AG04449 (cell line): ENCODE data around the gene UHRF2.

Source experiments
- CTCF ChIA-PET: fragments of 350-600 bp; formaldehyde crosslinking; extraction: SDS; loops from one replicate; lab custom pipeline; 2021; ENCODE audit warnings: antibody characterized with exemption; lab: Yijun Ruan, JAX
- POLR2A ChIA-PET: fragments of 400-600, 350-600 bp; formaldehyde crosslinking; extraction: SDS; loops from one replicate; lab custom pipeline; 2020; ENCODE audit warnings: antibody characterized with exemption, inconsistent platforms; lab: Yijun Ruan, JAX
- DNase-seq: peaks from one replicate; pipeline ENCODE4 v3.0.0-alpha.2; 2010; ENCODE audit warnings: low read depth, low spot score
- H3K4me3 ChIP-seq: 2 replicates; pipeline ENCODE4 v1.5.1; 2011; ENCODE audit warnings: low read depth, mild to moderate bottlenecking, control low read depth, low read length
- TF ChIP-seq, protein P1 (sequence below): IDR thresholded peaks from one replicate; pipeline ENCODE4 v1.5.1; 2011; ENCODE audit warnings: mild to moderate bottlenecking, moderate library complexity, low read length, control low read depth, inconsistent platforms; ENCODE audit not compliant: insufficient read depth; ENCODE audit errors: missing control alignments

The UHRF2 gene

DNA sequence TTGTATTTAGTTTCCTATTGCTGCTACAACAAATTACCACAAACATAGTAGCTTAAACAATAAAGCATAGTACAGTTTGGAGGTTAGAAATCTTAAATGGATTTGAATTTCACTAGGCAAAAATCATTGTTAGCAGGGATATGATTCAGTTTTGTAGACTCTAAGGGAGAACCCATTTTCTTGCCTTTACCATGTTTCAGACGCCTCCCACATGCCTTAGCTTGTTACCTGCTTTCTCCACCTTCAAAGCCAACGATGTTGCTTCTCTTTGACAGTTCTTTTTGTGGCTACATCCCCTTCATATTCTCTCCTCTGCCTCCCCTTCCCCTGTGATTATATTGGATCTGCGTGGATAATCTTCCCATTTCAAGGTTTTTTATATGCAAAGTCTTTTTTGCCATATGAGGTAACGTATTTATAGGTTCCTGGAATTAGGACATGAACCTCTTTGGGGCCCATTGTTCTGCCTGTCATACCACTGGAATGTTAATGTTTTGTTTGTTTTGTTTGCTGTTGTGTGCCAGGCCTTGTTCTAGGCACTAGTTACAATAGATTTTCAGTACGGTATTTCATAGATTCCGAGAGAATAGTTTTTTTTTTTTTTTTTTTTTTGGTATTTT, 54.1 kb downstream of the UHRF2 start:
- no peak overlapping the region for H3K4me3 ChIP-seq
- CTCF ChIA-PET: interaction anchor here (2.0 kb wide), 1 partner anchor 114 kb away, joined by 6 read pairs; no protein-coding TSS in a partner anchor
- TF ChIP-seq, protein P1, sequence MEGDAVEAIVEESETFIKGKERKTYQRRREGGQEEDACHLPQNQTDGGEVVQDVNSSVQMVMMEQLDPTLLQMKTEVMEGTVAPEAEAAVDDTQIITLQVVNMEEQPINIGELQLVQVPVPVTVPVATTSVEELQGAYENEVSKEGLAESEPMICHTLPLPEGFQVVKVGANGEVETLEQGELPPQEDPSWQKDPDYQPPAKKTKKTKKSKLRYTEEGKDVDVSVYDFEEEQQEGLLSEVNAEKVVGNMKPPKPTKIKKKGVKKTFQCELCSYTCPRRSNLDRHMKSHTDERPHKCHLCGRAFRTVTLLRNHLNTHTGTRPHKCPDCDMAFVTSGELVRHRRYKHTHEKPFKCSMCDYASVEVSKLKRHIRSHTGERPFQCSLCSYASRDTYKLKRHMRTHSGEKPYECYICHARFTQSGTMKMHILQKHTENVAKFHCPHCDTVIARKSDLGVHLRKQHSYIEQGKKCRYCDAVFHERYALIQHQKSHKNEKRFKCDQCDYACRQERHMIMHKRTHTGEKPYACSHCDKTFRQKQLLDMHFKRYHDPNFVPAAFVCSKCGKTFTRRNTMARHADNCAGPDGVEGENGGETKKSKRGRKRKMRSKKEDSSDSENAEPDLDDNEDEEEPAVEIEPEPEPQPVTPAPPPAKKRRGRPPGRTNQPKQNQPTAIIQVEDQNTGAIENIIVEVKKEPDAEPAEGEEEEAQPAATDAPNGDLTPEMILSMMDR: no peak
- POLR2A ChIA-PET: no interaction called here
- DNase-seq: no peak

DNA sequence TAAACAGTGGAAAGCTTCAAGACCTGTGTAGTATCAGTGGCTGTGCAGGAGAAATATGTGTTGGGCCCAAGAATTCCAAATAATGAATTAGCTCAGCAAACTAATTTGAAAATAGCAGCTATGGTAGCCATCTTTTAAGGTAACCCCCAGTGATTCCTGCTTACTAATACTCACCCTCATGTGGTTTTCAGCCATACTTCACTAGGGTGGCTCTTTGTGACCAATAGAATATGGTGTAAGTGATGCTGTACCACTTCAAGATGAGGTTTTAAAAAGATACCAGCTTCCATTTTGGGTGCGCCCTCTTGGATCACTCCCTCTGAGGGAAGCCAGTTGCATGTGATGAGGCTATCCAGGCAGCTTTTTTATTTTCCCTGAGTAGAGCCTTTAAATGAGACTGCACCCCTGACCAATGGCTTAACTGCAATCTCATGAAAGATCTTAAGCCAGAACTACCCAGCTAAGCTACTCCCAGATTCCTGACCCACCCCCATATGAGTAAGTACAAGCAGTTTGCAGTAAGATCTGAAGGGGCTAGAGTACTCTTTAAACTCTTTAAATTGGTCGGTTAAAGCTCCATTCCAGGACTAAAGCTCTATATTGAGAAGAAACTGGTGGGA, 58.3 kb downstream of the UHRF2 start:
- TF ChIP-seq, protein P1: no peak
- ChIA-PET POLR2A (no interaction called here), CTCF (interaction anchor here (1.0 to 2.6 kb wide), 4 partner anchors 9 to 118 kb away, joined by 3 to 10 read pairs (median 4); no protein-coding TSS in a partner anchor)
- no peak overlapping the region for H3K4me3 ChIP-seq
- DNase-seq: no peak

DNA sequence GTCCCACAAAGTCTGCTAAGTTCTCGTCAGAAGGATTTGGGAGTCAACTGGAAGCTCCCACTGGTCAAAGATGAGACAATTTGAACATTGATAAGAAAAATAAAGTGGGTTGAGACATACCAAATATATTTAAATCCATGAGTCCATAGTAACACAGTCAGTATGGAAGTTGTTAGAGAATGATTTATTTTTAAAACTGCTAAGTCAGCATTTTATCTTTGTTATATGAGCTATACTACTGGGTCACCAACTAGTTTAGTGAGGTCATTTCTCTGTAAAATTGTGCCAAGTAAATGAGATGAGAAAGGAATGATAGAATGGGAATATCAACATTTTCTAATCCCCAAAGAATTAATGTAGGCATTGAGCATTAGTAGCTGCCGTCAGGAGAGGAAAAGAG, 60.2 kb downstream of the UHRF2 start:
- no peak for DNase-seq
- ChIA-PET POLR2A (no interaction called here), CTCF (interaction anchor here (1.6 kb wide), 1 partner anchor 15 kb away, joined by 4 read pairs; no protein-coding TSS in a partner anchor)

DNA sequence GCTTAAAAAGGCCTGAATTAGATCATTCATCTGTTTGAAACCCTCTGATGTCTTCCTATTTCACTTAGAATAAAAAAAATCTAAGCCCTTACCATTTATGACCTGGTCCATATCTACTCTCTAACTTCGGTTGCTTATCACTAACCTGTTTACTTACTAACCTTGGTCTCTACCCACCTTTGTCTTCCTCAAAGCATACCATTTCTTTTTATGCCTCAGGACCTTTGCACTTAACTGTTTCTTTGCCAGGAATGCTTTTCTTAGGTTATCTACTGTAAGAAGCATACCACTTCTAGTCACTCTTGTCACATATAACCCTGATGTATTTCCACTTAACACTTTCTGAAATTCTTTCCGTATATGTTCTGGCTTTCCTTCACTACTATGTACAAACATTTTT, 67.0 kb downstream of the UHRF2 start:
- no peak for DNase-seq
- ChIA-PET POLR2A (no interaction called here), CTCF (interaction anchor here (1.5 kb wide), 1 partner anchor 13 kb away, joined by 3 read pairs; no protein-coding TSS in a partner anchor)
- no peak overlapping the region for H3K4me3 ChIP-seq
- TF ChIP-seq, protein P1: no peak

More for the DNA sequence above, 60.2 kb downstream of the UHRF2 start:
- TF ChIP-seq, protein P1: no peak
- H3K4me3 ChIP-seq: no peak overlapping the region

DNA sequence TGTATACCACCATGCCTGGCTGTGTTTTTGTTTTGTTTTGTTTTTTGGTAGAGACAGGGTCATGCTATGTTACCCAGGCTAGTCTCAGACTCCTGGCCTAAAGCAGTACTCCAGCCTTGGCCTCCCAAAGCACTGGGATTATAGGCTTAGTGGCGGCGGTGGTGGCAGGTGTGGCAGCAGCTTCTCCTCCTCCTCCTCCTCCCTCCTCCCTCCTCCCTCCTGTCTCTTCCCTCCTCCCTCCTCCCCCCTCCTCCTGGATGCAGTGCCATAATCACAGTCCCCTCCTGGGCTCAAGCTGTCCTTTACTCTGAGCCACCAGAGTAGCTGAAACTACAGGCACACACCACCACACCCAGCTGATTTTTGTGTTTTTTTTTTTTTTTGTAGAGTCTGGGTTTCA, 71.2 kb downstream of the UHRF2 start:
- H3K4me3 ChIP-seq: no peak overlapping the region
- TF ChIP-seq, protein P1: no peak
- no peak for DNase-seq
- ChIA-PET POLR2A (no interaction called here), CTCF (no interaction called here)

DNA sequence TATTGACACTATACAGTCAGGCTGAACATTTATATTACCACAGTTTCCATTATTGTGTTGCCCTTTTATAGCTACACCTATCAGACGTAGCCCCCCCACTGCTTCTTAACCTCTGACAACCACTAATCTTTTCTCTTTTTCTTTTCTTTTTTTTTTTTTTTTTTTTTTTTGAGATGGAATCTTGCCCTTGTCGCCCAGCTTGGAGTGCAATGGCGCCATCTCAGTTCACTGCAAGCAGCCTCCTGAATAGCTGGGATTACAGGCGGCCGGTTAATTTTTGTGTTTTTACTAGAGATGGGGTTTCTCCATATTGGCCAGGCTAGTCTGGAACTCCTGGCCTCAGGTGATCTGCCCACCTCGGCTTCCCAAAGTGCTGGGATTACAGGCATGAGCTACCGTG, 75.4 kb downstream of the UHRF2 start:
- ChIA-PET CTCF (interaction anchor here (1.6 to 1.7 kb wide), 2 partner anchors 16 to 134 kb away, joined by 4 read pairs; no protein-coding TSS in a partner anchor), POLR2A (no interaction called here)
- TF ChIP-seq, protein P1: no peak
- H3K4me3 ChIP-seq: no peak overlapping the region
- DNase-seq: no peak
